HG03521 (cell line): ENCODE results near the gene PTPN12.

Source experiments
- ATAC-seq: cut with Tn5 transposase; IDR thresholded peaks from one replicate; pipeline ENCODE4 v1.9.1; 2021; ENCODE audit warnings: mild to moderate bottlenecking, moderate library complexity; ENCODE audit not compliant: unreplicated experiment

PTPN12 gene

GRCh38 chr7:77657427-77658224 is 120.5 kb downstream of the PTPN12 start:
- ATAC-seq = peak; percentile 45

GRCh38 chr7:77658928-77659327 is 121.8 kb downstream of the PTPN12 start:
- no peak for ATAC-seq

GRCh38 chr7:77661816-77662215 is 124.7 kb downstream of the PTPN12 start:
- ATAC-seq = no peak

- ATAC-seq = no peak
Observed at GRCh38 chr7:77662869-77663268, 125.8 kb downstream of the PTPN12 start.

- ATAC-seq = no peak
Observed at GRCh38 chr7:77664715-77665114, 127.6 kb downstream of the PTPN12 start.

- no peak for ATAC-seq
Observed at GRCh38 chr7:77665161-77665560, 128.1 kb downstream of the PTPN12 start.

GRCh38 chr7:77667459-77668086 is 130.5 kb downstream of the PTPN12 start:
- no peak for ATAC-seq

GRCh38 chr7:77674878-77675277 is 137.8 kb downstream of the PTPN12 start:
- no peak for ATAC-seq

- ATAC-seq = no peak
Observed at GRCh38 chr7:77679608-77680007, 142.5 kb downstream of the PTPN12 start.

GRCh38 chr7:77680266-77680665 is 143.2 kb downstream of the PTPN12 start:
- no peak for ATAC-seq

- no peak for ATAC-seq
Observed at GRCh38 chr7:77684030-77684429, 146.9 kb downstream of the PTPN12 start.

- no peak for ATAC-seq
Observed at GRCh38 chr7:77685233-77685632, 148.1 kb downstream of the PTPN12 start.

- ATAC-seq = no peak
Observed at GRCh38 chr7:77687100-77687746, 150.1 kb downstream of the PTPN12 start.

GRCh38 chr7:77687747-77688144 is 150.7 kb downstream of the PTPN12 start:
- no peak for ATAC-seq
